ENCODE measurements around the gene BCL7C. TPM values are rescaled to one million over a fixed set of nuclear protein-coding genes. Genes with fewer than 3 reads are reported as not detected.

The BCL7C gene
- total and polyA plus RNA-seq, 2 of the 13 experiments (the other 11 are each of a cell fraction or from before 2014, with no cell fraction given) = 17.7 to 33.8 TPM

DNA sequence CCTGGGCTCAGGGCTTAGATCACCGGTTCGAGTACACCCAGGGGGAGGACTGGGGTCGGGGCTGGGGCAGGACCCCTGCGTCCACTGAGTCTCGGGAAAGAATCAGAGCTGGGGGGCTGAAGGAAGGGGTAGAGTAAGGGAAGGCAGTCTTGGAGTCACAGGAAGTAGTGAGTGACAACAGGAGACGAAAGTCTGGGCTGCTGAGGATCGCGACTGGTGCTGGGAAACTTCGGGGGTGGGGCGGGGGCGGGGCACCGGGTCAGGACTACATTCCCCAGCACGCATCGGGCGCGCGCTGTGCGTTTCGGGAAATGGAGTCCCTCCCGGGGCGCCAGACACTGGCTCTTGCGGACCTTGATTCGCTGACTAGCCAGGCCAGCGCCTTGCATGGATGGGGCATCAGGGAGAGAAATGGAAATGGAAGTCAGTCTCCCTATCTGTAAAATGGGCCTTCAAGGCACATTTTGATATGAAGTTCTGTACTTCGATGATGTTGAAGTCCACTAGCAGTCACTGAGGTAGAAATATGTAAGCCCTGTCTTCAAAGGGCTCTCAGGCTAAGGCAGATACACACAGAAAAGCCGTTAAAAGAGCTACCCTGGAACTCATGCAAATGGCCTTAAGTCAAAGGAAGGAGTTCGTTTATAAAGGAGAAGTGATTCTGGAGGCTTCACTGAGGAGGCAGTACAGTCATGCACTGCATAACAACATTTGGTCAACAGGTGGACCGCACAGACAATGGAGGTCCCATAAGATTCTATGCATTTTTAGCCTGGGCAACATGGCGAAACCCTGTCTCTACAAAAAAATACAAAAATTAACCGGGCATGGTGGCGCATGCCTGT is 3.2 kb upstream of the BCL7C start (continued):
- TF ChIP-seq ZNF382 (CRISPR knock-in tag; IDR thresholded peaks at IDR 0.05; ENCODE audit: borderline replicate concordance) = no peak
- TF ChIP-seq ZNF781 (CRISPR knock-in tag; IDR thresholded peaks at IDR 0.05; ENCODE audit: borderline replicate concordance, not compliant biosample characterization) = no peak
- no peak for TF ChIP-seq SMAD1 (CRISPR knock-in tag; IDR thresholded peaks at IDR 0.05; ENCODE audit: borderline replicate concordance, low read depth)
- TF ChIP-seq, protein P1, sequence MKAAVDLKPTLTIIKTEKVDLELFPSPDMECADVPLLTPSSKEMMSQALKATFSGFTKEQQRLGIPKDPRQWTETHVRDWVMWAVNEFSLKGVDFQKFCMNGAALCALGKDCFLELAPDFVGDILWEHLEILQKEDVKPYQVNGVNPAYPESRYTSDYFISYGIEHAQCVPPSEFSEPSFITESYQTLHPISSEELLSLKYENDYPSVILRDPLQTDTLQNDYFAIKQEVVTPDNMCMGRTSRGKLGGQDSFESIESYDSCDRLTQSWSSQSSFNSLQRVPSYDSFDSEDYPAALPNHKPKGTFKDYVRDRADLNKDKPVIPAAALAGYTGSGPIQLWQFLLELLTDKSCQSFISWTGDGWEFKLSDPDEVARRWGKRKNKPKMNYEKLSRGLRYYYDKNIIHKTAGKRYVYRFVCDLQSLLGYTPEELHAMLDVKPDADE (CRISPR knock-in tag; IDR thresholded peaks at IDR 0.05) = 0 out of 2 replicates have a peak, but pooled peaks have one; percentile 25
- TF ChIP-seq ZNF569 (CRISPR knock-in tag; IDR thresholded peaks at IDR 0.05; ENCODE audit: borderline replicate concordance) = no peak
- TF ChIP-seq RAD51 (IDR thresholded peaks at IDR 0.05; ENCODE audit: borderline replicate concordance) = no peak
- TF ChIP-seq, protein P2, sequence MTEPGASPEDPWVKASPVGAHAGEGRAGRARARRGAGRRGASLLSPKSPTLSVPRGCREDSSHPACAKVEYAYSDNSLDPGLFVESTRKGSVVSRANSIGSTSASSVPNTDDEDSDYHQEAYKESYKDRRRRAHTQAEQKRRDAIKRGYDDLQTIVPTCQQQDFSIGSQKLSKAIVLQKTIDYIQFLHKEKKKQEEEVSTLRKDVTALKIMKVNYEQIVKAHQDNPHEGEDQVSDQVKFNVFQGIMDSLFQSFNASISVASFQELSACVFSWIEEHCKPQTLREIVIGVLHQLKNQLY (CRISPR knock-in tag; IDR thresholded peaks at IDR 0.05) = no peak
- no peak for TF ChIP-seq ZFP90 (CRISPR knock-in tag; IDR thresholded peaks at IDR 0.05; ENCODE audit: borderline replicate concordance)
- no peak for TF ChIP-seq CBX5 (CRISPR knock-in tag; IDR thresholded peaks at IDR 0.05; ENCODE audit: borderline replicate concordance)
- TF ChIP-seq ZMAT3 (CRISPR knock-in tag; conservative IDR thresholded peaks at IDR 0.05) = no peak
- no peak for TF ChIP-seq REPIN1 (CRISPR knock-in tag; IDR thresholded peaks at IDR 0.05; ENCODE audit: borderline replicate concordance, low read depth)
- TF ChIP-seq, protein P3, sequence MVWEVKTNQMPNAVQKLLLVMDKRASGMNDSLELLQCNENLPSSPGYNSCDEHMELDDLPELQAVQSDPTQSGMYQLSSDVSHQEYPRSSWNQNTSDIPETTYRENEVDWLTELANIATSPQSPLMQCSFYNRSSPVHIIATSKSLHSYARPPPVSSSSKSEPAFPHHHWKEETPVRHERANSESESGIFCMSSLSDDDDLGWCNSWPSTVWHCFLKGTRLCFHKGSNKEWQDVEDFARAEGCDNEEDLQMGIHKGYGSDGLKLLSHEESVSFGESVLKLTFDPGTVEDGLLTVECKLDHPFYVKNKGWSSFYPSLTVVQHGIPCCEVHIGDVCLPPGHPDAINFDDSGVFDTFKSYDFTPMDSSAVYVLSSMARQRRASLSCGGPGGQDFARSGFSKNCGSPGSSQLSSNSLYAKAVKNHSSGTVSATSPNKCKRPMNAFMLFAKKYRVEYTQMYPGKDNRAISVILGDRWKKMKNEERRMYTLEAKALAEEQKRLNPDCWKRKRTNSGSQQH (CRISPR knock-in tag; IDR thresholded peaks at IDR 0.05; ENCODE audit: low read depth) = no peak
- TF ChIP-seq POLR2A (IDR thresholded peaks at IDR 0.05; ENCODE audit: insufficient read depth in 1 of 2, low read depth in 2 of 2, low read length in 2 of 2) = peak in 1 of 2 experiments; percentile 48; a peak in 1 of 4 replicates
- TF ChIP-seq ZNF891 (CRISPR knock-in tag; IDR thresholded peaks at IDR 0.05) = peak; percentile 12; the same call in 1 of the 2 replicates
- TF ChIP-seq, protein P4, sequence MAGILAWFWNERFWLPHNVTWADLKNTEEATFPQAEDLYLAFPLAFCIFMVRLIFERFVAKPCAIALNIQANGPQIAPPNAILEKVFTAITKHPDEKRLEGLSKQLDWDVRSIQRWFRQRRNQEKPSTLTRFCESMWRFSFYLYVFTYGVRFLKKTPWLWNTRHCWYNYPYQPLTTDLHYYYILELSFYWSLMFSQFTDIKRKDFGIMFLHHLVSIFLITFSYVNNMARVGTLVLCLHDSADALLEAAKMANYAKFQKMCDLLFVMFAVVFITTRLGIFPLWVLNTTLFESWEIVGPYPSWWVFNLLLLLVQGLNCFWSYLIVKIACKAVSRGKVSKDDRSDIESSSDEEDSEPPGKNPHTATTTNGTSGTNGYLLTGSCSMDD (CRISPR knock-in tag; IDR thresholded peaks at IDR 0.05) = no peak
- no peak for TF ChIP-seq PLRG1 (conservative IDR thresholded peaks at IDR 0.05)
- TF ChIP-seq FOXO1 (CRISPR knock-in tag; IDR thresholded peaks at IDR 0.05) = 0 out of 2 replicates have a peak, but pooled peaks have one; percentile 20
- TF ChIP-seq, protein P5, sequence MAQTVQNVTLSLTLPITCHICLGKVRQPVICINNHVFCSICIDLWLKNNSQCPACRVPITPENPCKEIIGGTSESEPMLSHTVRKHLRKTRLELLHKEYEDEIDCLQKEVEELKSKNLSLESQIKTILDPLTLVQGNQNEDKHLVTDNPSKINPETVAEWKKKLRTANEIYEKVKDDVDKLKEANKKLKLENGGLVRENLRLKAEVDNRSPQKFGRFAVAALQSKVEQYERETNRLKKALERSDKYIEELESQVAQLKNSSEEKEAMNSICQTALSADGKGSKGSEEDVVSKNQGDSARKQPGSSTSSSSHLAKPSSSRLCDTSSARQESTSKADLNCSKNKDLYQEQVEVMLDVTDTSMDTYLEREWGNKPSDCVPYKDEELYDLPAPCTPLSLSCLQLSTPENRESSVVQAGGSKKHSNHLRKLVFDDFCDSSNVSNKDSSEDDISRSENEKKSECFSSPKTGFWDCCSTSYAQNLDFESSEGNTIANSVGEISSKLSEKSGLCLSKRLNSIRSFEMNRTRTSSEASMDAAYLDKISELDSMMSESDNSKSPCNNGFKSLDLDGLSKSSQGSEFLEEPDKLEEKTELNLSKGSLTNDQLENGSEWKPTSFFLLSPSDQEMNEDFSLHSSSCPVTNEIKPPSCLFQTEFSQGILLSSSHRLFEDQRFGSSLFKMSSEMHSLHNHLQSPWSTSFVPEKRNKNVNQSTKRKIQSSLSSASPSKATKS (CRISPR knock-in tag; IDR thresholded peaks at IDR 0.05) = no peak
- TF ChIP-seq ZNF629 (CRISPR knock-in tag; conservative IDR thresholded peaks at IDR 0.05) = peak; percentile 99
- TF ChIP-seq LCORL (IDR thresholded peaks at IDR 0.05) = no peak
- TF ChIP-seq LCORL (CRISPR knock-in tag; IDR thresholded peaks at IDR 0.05) = 0 out of 2 replicates have a peak, but pooled peaks have one; percentile 7
- 0 out of 2 replicates have a peak, but pooled peaks have one; percentile 33 for TF ChIP-seq FOXK1 (CRISPR knock-in tag; IDR thresholded peaks at IDR 0.05; ENCODE audit: borderline replicate concordance, low read depth)
- TF ChIP-seq ZSCAN12 (CRISPR knock-in tag; IDR thresholded peaks at IDR 0.05) = no peak

Data from HepG2 (cell line).